ENCODE results near the gene HACD3.

HACD3 gene

DNA sequence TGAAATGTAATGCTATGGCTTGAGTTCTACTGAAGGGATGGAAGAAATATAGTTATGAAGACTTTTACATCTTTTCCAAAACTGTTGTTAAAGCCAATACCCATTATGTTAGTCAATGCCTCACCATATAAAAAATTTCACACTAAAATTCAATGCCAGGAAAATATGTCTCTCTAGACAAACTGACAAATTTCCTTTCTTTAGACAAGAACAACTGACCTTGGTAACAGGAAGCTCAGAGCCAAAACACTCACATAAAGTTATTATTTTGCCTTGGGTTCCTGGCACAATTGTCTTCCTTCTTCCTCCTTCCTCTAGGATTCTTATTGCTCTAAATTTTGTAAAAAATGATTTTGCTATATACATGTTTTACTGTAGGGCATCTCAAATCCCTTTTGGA is 54.0 kb downstream of the HACD3 start:
- no peak for FAIRE-seq
- no peak for DNase-seq (ENCODE audit: insufficient read length, low spot score)
- no peak for TF ChIP-seq POU2F2 (IDR thresholded peaks at IDR 0.05; ENCODE audit: low read depth, low read length)
- no peak for TF ChIP-seq POLR2A (IDR thresholded peaks at IDR 0.05; ENCODE audit: low read depth, low read length)

DNA sequence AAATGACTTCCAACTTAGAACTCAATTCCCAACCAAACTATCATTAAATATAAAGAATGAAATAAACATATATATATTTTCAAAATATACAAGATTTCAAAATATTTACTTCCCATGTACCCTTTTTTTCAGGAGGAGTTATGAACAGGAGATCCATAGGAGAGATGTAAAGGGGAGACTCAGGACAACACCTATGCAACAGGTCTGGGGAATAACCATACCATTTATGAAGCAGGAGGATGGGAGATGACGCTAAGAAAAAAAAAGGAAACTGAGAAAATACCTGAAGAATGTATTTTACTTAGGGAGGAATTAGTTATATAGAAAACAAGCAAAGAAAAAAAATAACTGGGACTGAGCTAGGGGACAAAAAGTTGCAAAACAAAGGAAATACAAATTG is 56.8 kb downstream of the HACD3 start:
- no peak for DNase-seq (ENCODE audit: insufficient read length, low spot score)
- no peak for FAIRE-seq
- no peak for TF ChIP-seq POLR2A (IDR thresholded peaks at IDR 0.05; ENCODE audit: low read depth, low read length)
- TF ChIP-seq POLR2AphosphoS5 (IDR thresholded peaks at IDR 0.05; ENCODE audit: low read depth, low read length), result no peak
- no peak for TF ChIP-seq TAF1 (IDR thresholded peaks at IDR 0.05; ENCODE audit: low read depth, low read length)
- TF ChIP-seq PAX5 (IDR thresholded peaks at IDR 0.05; ENCODE audit: insufficient read depth, low read length, severe bottlenecking), result no peak
- TF ChIP-seq POU2F2 (IDR thresholded peaks at IDR 0.05; ENCODE audit: low read depth, low read length), result no peak
- TF ChIP-seq SPI1 (IDR thresholded peaks at IDR 0.05; ENCODE audit: low read depth, low read length), result no peak

DNA sequence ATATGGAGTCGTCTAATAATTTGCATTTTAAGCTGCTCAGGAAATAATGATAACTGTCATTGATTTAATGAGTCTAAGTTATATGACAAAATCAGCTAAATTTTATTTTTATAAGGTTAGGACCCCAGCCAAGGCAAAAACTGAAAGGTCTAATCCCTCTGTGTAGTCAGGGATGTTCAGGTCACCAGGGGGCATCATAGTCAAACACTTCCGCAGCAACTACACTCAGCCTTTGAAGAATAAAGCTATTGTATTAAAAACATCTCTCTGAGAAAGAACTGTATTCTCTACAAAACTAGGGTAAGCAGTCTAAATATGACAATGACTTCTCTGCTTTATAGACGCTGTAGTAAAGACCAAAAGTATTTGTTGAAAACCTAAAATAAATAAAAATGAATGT is 65.7 kb downstream of the HACD3 start:
- FAIRE-seq (no peak), DNase-seq (ENCODE audit: insufficient read length, low spot score) (no peak)
- no peak for TF ChIP-seq TAF1 (IDR thresholded peaks at IDR 0.05; ENCODE audit: low read depth, low read length)
- TF ChIP-seq POLR2AphosphoS5 (IDR thresholded peaks at IDR 0.05; ENCODE audit: low read depth, low read length), result no peak
- TF ChIP-seq POU2F2 (IDR thresholded peaks at IDR 0.05; ENCODE audit: low read depth, low read length), result no peak
- TF ChIP-seq PAX5 (IDR thresholded peaks at IDR 0.05; ENCODE audit: insufficient read depth, low read length, severe bottlenecking), result no peak
- no peak for TF ChIP-seq SPI1 (IDR thresholded peaks at IDR 0.05; ENCODE audit: low read depth, low read length)
- TF ChIP-seq POLR2A (IDR thresholded peaks at IDR 0.05; ENCODE audit: low read depth, low read length), result no peak

DNA sequence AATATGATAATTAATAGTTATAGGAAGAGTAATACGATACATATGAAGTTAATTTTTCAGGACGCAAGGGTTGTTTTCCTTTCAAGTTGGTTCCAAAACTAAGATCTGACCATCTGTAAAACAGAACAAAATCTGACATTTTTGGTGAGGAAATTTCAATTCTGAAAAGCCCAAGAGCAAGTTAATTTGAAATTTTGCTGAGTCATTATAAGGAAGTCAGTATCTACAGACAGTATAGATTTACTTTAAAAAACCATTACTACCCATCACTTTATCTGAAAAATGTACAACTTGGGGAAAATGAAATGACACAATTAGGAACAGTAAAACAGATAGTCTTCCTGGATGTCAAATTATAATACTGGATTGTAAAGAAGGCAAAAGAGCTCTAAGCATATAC is 68.2 kb downstream of the HACD3 start:
- DNase-seq (ENCODE audit: insufficient read length, low spot score) (no peak), FAIRE-seq (no peak)

DNA sequence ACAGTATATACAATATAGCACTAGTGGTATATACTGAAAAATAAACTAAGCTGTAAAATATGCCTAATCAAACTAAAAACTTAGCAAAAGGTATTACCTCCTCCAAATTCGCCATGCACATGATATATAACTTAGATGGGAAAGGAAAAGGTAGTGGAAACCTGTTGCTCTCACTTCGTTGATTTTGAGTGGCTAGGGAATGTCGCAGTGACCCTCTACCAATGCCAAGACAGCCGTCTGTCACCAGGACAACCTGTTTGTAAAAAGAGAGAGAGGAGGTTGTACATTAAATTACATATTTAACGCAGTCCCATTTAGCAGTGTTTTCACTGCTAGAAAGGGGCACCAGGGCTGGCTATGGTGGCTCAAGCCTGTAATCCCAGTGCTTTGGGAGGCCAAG is 69.4 kb downstream of the HACD3 start:
- FAIRE-seq (no peak), DNase-seq (ENCODE audit: insufficient read length, low spot score) (no peak)
- TF ChIP-seq POLR2A (IDR thresholded peaks at IDR 0.05; ENCODE audit: low read depth, low read length) (no peak), POLR2AphosphoS5 (IDR thresholded peaks at IDR 0.05; ENCODE audit: low read depth, low read length) (no peak), PAX5 (IDR thresholded peaks at IDR 0.05; ENCODE audit: insufficient read depth, low read length, severe bottlenecking) (no peak), POU2F2 (IDR thresholded peaks at IDR 0.05; ENCODE audit: low read depth, low read length) (no peak), TAF1 (IDR thresholded peaks at IDR 0.05; ENCODE audit: low read depth, low read length) (no peak), SPI1 (IDR thresholded peaks at IDR 0.05; ENCODE audit: low read depth, low read length) (no peak)

More for the DNA sequence above, 68.2 kb downstream of the HACD3 start:
- no peak for TF ChIP-seq TAF1 (IDR thresholded peaks at IDR 0.05; ENCODE audit: low read depth, low read length)
- TF ChIP-seq POU2F2 (IDR thresholded peaks at IDR 0.05; ENCODE audit: low read depth, low read length), result no peak

DNA sequence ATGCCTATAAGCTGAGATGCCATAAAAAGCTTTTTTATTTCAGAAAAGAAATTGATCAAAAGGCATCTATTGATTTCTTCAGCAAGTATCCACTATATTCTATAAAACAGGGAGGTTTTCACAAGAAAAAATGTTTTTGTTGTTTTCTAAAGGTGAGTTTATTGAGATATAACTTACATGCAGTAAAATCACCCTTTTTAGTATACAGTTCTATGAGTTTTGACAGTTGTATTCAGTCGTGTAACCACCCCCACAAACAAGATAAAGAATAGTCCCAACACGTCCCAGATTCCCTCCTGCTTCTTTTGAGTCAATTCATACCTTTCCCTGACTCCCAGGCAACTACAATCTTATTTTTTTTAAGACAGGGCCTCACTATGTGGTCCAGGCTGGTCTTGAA is 72.9 kb downstream of the HACD3 start:
- no peak for FAIRE-seq
- no peak for DNase-seq (ENCODE audit: insufficient read length, low spot score)
- TF ChIP-seq PAX5 (IDR thresholded peaks at IDR 0.05; ENCODE audit: insufficient read depth, low read length, severe bottlenecking) (no peak), TAF1 (IDR thresholded peaks at IDR 0.05; ENCODE audit: low read depth, low read length) (no peak), POLR2A (IDR thresholded peaks at IDR 0.05; ENCODE audit: low read depth, low read length) (no peak), POLR2AphosphoS5 (IDR thresholded peaks at IDR 0.05; ENCODE audit: low read depth, low read length) (no peak), POU2F2 (IDR thresholded peaks at IDR 0.05; ENCODE audit: low read depth, low read length) (no peak), SPI1 (IDR thresholded peaks at IDR 0.05; ENCODE audit: low read depth, low read length) (no peak)

DNA sequence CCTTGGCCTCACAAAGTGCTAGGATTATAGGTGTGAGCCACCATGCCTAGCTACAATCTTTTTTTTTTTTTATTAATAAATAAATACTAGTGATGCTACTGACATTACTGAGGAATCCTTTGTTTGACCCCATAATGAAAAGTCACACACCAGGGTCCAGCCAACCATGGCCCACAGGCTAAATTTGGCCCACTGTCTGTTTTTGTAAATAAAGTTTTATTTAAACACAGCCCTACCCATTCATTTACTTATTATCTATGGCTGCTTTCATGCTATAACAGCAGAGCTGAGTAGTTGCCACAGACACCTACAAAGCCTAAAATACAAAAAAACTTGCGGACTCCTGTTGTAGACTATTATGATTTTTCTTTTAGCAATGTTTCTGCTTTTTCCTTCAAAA is 73.3 kb downstream of the HACD3 start:
- TF ChIP-seq PAX5 (IDR thresholded peaks at IDR 0.05; ENCODE audit: insufficient read depth, low read length, severe bottlenecking), result no peak
- TF ChIP-seq SPI1 (IDR thresholded peaks at IDR 0.05; ENCODE audit: low read depth, low read length), result no peak
- no peak for TF ChIP-seq POLR2AphosphoS5 (IDR thresholded peaks at IDR 0.05; ENCODE audit: low read depth, low read length)
- no peak for TF ChIP-seq POU2F2 (IDR thresholded peaks at IDR 0.05; ENCODE audit: low read depth, low read length)
- no peak for TF ChIP-seq POLR2A (IDR thresholded peaks at IDR 0.05; ENCODE audit: low read depth, low read length)
- TF ChIP-seq TAF1 (IDR thresholded peaks at IDR 0.05; ENCODE audit: low read depth, low read length), result no peak
- FAIRE-seq, result no peak
- DNase-seq (ENCODE audit: insufficient read length, low spot score), result no peak

DNA sequence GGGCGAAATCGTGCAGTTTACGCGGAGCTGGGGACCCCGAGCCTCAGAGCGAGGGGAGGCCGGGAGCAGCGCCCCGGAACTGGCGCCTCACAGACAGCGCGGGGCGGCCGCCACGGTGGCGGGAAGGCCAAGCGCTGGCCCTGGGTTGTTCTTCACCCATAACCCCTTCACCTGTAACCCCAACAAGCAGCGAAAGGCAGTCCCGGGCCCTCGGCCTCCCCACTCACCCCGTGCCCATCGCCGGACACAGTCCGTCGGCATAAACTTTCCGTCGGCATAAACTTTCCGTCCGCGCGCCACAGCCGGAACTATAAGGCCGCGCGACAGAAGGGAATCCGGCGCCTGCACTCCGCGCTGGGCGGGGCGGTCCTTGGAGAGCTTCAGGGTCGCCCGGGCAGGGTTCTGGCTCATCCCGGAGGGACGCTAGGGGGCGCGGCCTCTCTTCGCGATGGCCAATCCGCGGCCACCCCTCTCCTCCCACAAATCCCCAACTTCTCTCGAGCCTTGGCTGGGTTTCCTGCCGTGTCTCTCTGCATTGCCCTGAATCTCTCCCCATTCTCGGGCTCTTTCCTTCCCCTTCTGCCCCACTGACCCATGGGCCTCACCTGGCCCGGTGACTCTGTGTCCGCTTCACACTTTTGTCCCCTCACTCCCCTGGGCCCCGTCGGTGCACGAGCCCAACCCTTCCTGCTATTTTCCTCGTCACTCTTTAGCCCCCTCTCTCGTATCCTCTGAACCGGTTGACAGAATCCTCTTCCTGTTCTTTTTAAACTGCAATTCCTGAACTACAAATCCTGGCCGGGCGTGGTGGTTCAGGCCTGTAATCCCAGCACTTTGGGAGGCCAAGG is 80.8 kb downstream of the HACD3 start, which contains the start of gene INTS14:
TSS of gene INTS14 (minus strand) at position 261 of the 848 bp plus-strand sequence. CDS start 3,751 bp downstream, outside the sequence.
- FAIRE-seq (peak; percentile 92), DNase-seq (ENCODE audit: insufficient read length, low spot score) (peak; percentile 89)
- TF ChIP-seq PAX5 (IDR thresholded peaks at IDR 0.05; ENCODE audit: insufficient read depth, low read length, severe bottlenecking), result no peak
- TF ChIP-seq POLR2AphosphoS5 (IDR thresholded peaks at IDR 0.05; ENCODE audit: low read depth, low read length), result peak; percentile 70
- TF ChIP-seq POU2F2 (IDR thresholded peaks at IDR 0.05; ENCODE audit: low read depth, low read length), result peak; percentile 36; the same call in 1 of the 2 replicates
- no peak for TF ChIP-seq SPI1 (IDR thresholded peaks at IDR 0.05; ENCODE audit: low read depth, low read length)
- peak; percentile 76 for TF ChIP-seq TAF1 (IDR thresholded peaks at IDR 0.05; ENCODE audit: low read depth, low read length)
- peak; percentile 90 for TF ChIP-seq POLR2A (IDR thresholded peaks at IDR 0.05; ENCODE audit: low read depth, low read length)

DNA sequence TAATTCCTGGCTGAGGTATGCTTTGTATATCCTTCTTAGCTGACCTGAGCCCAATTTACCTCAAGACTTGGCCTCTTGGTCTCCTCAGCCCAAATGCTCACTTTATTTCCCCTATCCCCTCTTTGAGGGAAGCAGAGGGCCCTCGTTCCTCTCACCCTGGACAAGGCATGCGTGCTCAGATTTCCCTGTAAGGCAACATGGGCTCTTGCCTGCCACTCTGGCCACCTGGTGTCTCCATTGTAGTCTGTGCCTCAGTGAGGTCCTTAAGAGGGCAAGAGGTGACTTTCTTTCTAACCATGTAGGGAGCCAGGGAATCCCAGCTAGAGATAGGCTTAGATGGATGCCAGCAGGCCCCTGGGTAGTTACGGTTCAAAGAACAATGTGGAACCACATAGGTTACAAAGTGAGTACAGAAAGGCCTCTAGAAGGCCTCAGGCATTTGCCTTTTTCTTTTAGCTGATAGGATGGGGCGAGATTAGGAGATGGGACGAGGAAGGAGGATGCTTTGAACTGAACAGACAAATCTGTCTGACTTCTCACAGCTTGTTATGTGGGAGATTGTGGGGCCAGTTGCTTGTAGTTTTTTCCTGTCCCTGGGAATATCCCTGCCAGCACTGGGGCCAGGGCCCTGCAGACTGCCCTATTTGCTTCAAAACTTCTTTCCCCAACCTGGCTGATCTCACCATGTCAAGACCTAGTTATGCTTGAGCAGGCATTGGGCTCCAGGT is 81.8 kb downstream of the HACD3 start:
- TF ChIP-seq PAX5 (IDR thresholded peaks at IDR 0.05; ENCODE audit: insufficient read depth, low read length, severe bottlenecking), result no peak
- no peak for TF ChIP-seq POU2F2 (IDR thresholded peaks at IDR 0.05; ENCODE audit: low read depth, low read length)
- FAIRE-seq (peak; percentile 51), DNase-seq (ENCODE audit: insufficient read length, low spot score) (no peak)

DNA sequence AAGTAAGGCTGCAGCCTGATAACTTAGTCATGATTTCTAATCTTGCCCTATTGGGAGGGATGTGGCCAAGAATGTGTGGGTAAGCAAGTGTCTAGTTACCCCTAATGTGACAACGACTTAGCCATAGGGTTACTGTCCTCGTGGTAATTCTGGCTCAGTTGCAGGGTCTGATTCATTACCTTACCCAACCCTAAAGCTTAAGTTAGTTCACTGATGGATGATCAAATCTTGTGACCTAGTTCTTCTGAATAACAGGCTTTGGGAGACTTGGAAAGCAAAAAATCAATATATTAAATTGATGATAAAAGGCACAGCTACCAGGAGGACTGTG is 82.3 kb downstream of the HACD3 start:
- FAIRE-seq, result peak; percentile 5
- DNase-seq (ENCODE audit: insufficient read length, low spot score), result no peak
- no peak for TF ChIP-seq POLR2AphosphoS5 (IDR thresholded peaks at IDR 0.05; ENCODE audit: low read depth, low read length)
- no peak for TF ChIP-seq POU2F2 (IDR thresholded peaks at IDR 0.05; ENCODE audit: low read depth, low read length)
- TF ChIP-seq SPI1 (IDR thresholded peaks at IDR 0.05; ENCODE audit: low read depth, low read length), result no peak
- no peak for TF ChIP-seq POLR2A (IDR thresholded peaks at IDR 0.05; ENCODE audit: low read depth, low read length)
- no peak for TF ChIP-seq TAF1 (IDR thresholded peaks at IDR 0.05; ENCODE audit: low read depth, low read length)
- TF ChIP-seq PAX5 (IDR thresholded peaks at IDR 0.05; ENCODE audit: insufficient read depth, low read length, severe bottlenecking), result no peak
